NCI-H526 treated with DMSO at 0.1 percent for 48 hours (cell line): ENCODE data around the gene SEL1L.
"Not testable (repeated sequence)": the region's sequence is repeated elsewhere in the genome, so short reads cannot be mapped to it uniquely, and the experiment has no call there.

Experiments used
- DNase-seq: peaks from one replicate; lab custom pipeline; 2025; lab: John Stamatoyannopoulos, UW

SEL1L gene

DNA sequence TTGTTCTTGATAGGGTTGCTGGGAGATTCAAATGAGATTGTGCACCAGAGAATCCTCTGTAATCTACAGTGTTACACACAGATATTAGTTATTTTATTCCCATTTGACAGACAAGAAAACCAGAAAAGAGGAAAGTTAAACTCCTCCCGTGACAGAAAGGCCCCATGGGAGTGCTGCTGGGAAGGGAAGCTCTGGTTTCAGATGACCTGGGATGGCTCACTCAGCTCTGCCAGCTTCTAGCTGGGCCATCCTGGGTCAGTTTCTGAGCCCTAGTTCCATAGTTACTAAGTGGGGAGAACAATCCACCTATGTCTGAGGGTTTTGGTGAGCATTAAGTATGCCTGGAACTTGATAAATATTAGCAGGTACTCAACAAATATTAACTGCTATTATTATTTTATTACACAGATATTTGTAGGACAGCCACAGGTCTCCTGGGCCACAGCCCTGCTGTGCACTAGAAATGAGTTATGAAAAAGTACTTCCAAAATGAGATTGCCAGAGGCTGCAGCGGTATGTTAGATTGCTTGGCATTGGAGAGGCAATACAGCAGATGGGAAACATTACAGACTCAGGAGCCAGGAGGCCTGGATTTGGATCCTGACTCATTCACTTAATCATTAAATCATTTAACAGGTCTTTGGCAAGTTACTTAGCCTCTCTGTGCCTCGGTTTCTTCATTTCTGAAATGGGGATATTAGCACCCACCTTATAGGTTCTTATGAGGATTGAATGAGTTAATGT, 86.5 kb downstream of the SEL1L start:
- no peak for DNase-seq

GRCh38 chr14:81446279-81447007, 87.2 kb downstream of the SEL1L start:
- DNase-seq: no peak

DNA sequence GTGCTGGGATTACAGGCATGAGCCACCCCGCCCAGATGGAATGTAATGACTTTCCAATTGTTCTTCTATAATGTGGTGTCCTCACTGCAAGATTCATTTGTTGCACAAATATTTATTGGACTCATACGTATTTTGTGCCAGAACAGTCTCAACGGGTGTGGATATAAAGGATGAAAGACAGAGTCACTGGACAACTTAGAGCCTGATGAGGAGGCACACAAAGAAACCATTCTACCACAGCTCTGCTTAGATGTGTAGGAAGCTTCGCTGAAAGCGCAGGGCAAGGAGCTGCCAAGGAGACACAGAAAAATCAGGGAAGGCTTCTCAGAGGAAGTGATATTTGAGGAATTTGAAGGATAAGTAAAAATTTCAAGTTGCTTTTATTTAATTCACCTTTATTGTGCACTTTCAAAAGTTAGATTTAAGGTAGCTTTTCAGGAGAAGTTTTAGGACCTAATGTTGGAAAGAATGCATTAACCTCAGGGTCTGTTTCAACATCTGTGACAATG, 92.0 kb downstream of the SEL1L start:
- DNase-seq: no peak

GRCh38 chr14:81440041-81440440, 93.6 kb downstream of the SEL1L start:
- DNase-seq: no peak

- no peak for DNase-seq
These were observed 96.4 kb downstream of the SEL1L start for GRCh38 chr14:81437244-81437643.

DNA sequence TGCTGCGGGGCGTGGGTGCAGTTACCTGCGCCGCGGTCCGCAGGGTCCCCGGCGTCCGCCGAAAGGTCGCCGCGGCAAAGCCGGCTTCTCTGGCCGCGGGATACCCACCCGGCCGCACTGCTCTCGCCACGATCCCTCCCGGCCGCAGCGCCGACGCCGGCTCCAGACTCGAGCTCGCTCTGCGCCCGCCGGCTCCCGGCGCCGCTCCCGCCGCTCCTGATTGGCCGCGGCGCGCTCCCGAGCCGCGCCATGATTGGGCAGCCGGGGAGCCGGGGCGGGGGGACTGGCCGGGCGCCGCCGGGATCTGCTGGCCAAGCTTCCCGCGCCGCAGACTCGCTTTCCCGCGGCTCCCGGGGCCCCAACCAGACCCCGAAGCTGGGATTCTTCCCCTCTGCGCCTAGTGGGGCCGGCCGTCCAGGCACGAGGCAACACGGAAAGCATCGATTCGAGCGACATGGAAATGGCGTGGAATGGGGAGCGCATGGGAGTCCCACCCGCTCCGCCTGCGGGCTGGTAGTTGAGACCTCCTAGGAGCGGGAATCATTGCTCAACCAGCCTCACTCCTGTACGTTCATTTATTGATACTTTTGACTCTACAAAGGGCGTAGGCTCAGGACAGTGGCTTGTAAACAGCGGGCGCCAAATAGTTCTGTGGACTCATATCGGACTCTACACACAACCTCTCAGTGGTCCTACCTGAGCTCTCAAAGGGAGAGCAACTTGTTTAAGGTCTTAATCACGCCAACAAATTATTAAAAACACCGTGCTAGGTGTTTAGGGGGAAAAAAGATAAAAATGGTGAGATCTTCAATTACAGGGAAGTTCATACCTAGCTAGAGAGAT, 97.1 kb downstream of the SEL1L start:
- DNase-seq: peak; percentile 80

GRCh38 chr14:81435391-81436295, 98.0 kb downstream of the SEL1L start:
- DNase-seq: peak; percentile 68

- DNase-seq: no peak
These were observed 98.6 kb downstream of the SEL1L start for GRCh38 chr14:81435048-81435390.

DNA sequence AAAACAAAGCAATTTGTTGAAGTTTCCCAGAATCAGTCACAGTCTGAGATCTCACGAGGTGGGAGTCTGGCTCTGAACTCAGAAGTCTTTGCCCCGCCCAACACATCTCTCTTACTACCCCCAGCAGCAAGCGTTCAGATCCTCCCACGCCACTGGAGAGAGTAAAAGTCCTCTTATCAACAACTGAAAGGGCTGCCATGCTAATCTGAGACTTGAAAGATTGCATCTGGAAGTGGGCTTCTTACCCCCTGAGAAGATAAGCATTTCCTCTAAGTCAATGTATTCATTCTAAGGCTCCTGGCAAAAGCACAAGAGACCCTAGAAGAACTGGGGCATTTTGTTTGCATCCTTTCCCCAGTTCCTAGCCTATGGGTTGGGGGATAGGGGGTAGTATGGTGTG, 99.4 kb downstream of the SEL1L start:
- no peak for DNase-seq

- DNase-seq: no peak
These were observed 100.3 kb downstream of the SEL1L start for GRCh38 chr14:81433378-81433777.

DNA sequence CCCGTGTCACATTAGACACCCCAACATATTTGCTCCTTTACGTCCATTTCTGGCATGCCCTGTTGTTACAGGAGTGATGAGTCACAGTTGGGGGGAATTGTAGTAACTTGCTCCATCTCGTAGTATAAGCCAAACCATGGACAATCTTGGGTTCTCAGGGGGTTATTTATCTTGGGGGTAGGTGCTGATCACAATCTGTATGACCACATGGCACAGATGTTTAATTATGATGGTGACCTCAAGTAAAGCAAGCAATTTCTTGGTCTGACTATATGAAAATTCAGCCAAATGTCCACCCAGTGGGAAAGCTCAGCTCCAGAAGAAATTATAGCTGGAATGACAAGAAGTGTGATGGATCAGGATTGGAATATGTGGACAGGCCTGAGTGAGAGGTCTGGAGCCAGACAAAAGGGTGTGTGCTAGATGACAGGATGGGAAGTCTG, 101.4 kb downstream of the SEL1L start:
- no peak for DNase-seq

DNA sequence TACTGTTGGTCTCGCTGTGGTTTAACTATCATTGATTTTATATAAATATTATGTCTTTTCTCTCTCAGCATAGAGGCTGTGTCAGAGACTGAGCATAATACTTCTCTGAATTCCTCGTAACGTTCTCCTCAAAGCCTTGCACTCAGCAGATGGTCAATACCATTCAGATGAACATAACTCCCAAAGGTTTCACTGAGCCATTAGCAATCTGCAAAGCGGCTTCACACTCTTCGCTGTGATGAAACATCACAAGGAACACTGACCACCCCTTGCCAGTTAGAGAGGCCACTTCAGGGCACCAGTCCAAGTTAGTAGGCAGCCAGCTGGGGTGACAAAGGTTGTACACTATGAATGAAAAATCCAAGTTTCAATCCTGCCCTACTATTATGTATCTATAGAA, 103.4 kb downstream of the SEL1L start:
- no peak for DNase-seq

GRCh38 chr14:81429749-81430148, 103.9 kb downstream of the SEL1L start:
- DNase-seq: not testable (repeated sequence)

DNA sequence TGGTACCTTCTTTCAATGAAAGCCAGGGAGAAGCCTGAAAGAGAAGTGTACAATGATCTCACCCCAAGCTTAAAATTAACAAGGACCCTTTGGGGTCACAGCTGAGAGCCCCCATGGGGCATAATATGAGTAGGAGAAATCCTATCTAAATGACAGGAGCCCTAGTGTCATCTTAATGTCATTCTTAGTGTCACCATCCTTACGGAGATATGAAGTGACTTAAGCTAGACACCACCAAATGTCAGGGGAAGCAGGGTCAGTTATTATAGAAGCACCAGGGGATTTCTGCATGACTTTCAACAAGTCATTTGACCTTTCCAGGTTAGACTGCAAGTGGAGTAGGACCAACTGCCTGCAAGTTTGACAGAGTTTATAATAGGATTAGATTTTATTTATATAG, 104.6 kb downstream of the SEL1L start:
- no peak for DNase-seq

DNA sequence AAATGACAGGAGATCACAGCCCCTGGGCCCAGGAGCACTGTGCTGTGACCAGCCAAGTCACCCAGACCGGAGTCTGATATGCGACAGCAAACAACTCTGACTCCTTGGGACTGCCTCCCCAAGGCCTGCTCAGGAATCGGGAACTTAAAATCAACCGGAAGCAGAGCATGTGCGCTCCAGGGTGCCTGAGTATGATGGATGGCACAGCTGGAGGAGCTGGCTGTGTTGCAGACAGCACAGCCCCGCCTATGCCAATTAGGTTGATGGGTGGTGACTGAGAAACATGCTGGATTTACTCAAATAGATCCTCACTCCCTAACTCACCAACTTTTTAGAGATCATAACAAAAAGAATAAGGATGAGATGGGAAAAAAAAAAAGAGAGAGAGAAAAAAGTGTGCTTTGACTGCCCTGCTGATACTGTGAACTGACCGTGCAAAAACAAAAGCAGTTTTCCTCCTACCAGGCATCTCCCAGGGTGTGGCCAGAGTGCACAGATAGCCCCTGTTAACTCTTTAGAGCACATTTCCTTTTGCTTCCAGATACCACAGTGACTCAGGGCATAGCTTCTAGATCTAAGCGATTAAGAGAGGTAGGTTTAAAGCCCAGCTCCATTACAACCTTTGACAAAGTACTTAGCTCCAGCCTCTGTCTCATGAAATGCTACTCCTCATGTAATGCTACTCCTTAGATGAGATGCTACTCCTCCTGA, 106.2 kb downstream of the SEL1L start:
- DNase-seq: no peak

DNA sequence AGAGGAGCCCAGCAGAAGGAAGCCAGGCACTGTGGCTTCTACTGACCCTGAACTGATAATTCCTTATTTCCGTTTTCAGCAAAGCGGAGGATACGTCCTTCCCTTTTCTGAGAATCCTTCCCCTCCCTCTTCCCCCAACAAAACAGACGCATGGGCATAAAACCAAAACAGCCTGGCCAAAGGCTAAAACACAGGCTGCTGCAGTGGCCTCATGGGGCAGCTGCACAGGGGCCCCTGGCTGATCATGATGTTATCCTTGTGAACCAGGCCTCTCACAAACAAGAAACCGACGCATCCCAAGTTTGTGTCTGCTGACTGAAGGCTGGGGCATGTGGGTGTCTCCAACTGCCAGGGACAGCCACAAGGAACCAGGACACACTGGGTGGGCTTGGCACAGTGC, 110.1 kb downstream of the SEL1L start:
- DNase-seq: no peak
